ENCODE data around the gene NPDC1. TPM values are rescaled to one million over a fixed set of nuclear protein-coding genes. Genes with fewer than 3 reads are reported as not detected.

Gene NPDC1
- total RNA-seq, 1 donor, result 23.8 TPM

DNA sequence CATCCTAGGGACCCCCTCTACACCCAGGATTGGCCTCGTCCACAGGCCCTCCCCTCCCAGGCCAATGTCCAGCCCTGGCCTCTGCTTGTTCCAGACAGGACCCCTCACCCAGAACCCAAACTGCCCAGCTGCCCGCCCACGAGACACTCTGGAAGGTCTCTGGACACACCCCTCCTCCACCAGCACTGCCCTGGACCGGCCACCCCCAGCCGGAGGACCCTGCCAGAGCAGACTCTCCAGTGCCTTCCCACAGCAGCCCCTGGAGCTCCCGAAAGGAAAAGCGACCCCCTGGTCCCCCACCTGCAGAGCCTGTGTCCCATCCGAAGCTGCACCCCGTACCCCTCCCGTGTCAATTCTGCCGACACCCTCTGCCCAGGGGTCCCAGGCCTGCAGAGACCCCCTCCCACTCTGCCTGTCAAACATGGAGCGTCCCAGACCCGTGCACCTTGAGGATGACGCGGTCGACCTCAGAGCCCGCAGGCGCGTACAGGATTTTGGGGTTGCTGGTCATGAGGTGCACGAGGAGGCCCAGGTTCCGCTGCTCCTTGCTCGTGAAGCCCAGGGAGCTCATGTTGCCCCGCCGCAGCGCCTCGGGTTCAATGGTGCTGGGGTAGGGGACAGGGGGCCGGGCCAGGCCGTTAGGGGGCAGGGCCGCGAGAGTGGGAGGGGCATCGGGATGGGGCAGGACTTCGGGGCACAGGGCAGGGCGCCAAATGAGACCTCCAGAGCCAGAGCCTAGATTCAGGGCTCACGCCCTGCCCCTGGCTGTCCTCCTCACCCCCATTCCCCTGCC, 25.9 kb downstream of the NPDC1 start:
- no peak overlapping the region for H3K4me3 ChIP-seq (ENCODE audit: low read depth, low read length)
- TF ChIP-seq, protein P1, sequence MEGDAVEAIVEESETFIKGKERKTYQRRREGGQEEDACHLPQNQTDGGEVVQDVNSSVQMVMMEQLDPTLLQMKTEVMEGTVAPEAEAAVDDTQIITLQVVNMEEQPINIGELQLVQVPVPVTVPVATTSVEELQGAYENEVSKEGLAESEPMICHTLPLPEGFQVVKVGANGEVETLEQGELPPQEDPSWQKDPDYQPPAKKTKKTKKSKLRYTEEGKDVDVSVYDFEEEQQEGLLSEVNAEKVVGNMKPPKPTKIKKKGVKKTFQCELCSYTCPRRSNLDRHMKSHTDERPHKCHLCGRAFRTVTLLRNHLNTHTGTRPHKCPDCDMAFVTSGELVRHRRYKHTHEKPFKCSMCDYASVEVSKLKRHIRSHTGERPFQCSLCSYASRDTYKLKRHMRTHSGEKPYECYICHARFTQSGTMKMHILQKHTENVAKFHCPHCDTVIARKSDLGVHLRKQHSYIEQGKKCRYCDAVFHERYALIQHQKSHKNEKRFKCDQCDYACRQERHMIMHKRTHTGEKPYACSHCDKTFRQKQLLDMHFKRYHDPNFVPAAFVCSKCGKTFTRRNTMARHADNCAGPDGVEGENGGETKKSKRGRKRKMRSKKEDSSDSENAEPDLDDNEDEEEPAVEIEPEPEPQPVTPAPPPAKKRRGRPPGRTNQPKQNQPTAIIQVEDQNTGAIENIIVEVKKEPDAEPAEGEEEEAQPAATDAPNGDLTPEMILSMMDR (IDR thresholded peaks at IDR 0.05; ENCODE audit: insufficient read depth, low read length), result no peak
- DNase-seq (ENCODE audit: low read depth), result no peak

DNA sequence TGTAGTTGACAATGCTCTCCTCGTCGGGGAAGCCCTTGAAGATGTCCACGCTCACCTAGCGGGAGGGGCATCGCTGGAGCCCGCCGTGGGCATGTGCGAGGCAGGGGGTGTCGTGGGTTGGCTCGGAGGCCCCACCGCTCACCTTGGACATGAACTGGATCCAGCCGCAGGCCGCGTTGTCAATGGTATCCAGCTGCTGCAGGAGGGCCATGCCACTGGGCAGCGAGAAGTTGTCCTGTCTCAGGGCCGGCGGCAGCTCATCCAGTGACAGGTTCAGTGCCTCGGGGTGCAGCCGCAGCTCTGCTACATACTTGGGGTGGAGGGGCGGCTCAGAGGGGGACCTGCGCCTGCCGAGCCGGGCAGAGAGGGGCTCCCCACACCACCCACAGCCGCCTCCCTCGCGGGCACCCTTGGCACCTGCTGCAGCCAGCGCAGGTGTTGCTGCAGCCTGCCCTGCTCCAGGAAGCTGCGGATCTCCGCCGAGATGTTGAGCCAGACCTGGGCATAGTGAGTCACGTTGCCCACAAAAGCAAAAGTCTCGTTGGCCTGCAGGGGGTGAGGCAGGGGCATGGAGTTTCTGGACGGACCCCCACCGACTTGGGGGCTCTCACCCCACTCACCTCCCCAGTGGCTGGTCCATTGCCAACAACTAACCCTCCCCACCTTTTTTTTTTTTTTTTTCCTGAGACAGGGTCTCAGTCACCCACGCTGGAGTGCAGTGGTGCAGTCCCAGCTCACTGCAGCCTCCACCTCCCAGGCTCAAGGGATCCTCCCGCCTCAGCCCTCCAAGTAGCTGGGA, 27.0 kb downstream of the NPDC1 start:
- no peak overlapping the region for H3K4me3 ChIP-seq (ENCODE audit: low read depth, low read length)
- no peak for DNase-seq (ENCODE audit: low read depth)
- TF ChIP-seq, protein P1 (IDR thresholded peaks at IDR 0.05; ENCODE audit: insufficient read depth, low read length), result no peak

DNA sequence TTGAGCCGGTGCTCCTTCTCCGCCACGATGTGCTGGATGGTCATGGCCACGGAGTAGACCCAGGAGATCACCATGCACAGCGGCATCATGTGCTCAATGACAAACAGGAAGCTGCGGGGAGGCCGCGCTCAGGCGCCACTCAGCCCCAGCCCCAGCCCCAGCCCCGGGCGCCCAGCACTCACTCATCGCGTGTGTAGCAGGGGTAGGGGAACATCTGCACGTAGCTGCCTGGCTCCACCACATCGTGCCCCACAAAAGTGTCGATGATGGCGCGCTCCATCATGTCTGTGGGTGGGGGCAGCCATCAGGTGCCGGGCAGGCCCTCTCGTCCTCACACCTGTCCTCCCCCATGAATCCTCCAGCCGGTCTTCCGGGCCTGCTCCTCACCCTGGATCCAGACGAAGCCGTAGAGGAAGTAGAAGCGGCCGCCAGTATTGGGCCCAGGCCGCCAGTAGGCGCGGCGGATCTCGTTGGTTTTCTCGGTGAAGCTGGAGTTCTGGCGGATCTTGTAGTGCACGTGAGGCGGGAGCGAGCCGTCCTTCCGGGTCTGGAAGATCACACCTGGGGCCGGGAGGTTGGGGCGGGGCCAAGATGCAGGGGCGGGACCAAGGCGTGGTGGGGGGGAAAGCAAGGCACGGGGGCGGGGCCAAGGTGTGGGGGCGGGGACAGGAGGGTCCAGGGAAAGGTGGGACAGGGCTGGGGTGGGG, 28.0 kb downstream of the NPDC1 start:
- H3K4me3 ChIP-seq (ENCODE audit: low read depth, low read length), result no peak overlapping the region
- no peak for DNase-seq (ENCODE audit: low read depth)
- TF ChIP-seq, protein P1 (IDR thresholded peaks at IDR 0.05; ENCODE audit: insufficient read depth, low read length), result no peak

DNA sequence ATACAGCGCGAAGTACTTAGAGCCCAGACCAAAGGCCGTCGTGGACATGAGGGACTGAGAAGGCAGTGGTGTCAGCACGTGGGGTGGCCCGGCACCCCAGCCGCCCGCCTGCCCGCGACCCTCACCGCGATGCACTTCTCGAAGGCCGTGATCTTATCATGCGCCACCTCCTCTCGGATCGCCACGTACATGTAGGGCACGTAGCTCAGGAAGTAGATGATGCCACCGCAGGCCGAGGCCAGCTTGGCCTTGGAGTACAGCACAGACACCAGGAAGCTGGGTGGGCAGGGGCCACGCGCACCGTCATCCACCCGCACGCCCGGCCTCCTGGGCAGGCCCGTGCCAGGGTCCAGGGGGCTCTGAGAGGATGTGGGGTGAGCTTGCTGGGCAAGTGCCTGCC, 28.9 kb downstream of the NPDC1 start:
- no peak for DNase-seq (ENCODE audit: low read depth)
- TF ChIP-seq, protein P1 (IDR thresholded peaks at IDR 0.05; ENCODE audit: insufficient read depth, low read length), result no peak
- no peak overlapping the region for H3K4me3 ChIP-seq (ENCODE audit: low read depth, low read length)

DNA sequence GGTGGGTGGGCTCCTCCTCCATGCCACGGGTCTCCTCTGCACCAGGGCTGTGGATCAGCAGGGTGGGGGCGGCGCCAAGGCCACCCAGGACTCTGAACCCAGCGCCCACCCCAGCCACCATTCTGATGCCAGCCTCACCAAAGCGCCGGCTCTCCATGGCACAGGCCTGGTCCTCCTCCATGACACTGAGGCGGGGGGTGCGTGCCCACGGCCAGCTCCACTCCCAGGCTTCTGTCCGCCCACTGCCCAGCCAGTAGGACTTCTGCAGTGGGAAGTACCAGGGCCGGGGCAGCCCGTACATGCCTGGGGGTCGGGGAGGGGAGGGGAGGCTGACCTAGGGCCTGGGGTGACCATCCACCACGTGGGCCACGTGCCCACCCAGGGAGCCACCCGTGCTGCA, 29.5 kb downstream of the NPDC1 start:
- TF ChIP-seq, protein P1 (IDR thresholded peaks at IDR 0.05; ENCODE audit: insufficient read depth, low read length), result no peak
- no peak for DNase-seq (ENCODE audit: low read depth)
- H3K4me3 ChIP-seq (ENCODE audit: low read depth, low read length), result no peak overlapping the region

DNA sequence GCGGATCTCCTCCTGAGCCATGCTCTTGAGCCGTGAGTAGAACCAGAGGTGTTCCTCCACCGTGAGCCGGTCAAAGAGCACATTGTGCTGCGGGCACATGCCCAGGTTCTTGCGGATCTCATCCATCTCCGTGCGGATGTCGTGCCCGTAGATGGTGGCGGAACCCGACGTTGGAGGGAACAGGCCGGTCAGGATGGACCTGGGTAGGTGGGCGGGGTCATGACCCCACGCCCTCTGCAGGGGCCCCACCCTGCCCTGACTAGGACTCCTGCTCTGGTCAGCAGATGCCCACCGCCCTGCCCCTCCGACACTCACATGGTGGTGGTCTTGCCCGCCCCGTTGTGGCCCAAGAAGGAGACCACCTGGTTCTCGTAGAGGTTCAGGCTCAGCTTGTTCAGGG, 30.0 kb downstream of the NPDC1 start:
- H3K4me3 ChIP-seq (ENCODE audit: low read depth, low read length), result no peak overlapping the region
- TF ChIP-seq, protein P1 (IDR thresholded peaks at IDR 0.05; ENCODE audit: insufficient read depth, low read length), result no peak
- no peak for DNase-seq (ENCODE audit: low read depth)

All from fibroblast of the aortic adventitia (primary cell).